ENCODE data around the gene ZBTB44.
"Not testable (repeated sequence)": the region's sequence is repeated elsewhere in the genome, so short reads cannot be mapped to it uniquely, and the experiment has no call there.

The ZBTB44 gene

DNA sequence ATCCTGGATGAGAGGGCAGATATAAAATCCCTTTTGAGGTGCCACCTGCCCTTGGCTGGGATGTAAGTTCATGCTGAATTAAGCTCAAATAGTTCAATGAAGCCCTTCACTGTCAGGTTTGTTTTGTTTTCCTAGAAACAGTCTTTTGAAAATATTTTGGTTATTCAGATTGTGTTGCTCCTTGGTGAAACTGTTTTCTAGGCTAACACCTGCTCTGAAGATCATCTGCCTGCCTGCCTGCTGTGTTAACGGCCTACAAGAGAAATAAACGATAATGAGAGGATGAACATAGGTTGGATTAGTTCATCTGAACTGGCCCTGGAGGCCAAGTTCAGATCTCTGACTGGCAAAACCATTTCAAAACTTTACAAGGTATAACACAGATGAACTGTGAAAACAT is 67.4 kb downstream of the ZBTB44 start:
- DNase-seq (ENCODE audit: low read depth in 2 of 2), result no peak

DNA sequence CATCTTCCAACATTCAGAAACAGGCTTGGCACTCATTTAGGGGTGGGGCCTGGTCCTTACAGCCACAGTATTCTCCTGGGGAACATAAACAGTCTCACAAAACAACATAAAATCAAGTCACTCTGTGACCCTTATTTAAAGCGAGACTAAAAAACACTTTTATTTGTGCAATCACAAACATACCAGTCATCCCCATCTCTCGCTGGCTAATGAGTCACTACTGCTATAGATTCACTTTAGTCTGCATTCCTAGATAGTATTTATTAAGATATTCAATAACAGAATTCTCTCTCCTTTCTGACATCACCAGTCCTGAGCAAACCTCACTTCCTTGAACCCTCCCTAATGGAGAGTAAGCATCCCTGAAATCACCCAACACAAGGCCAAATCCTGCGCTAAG is 68.0 kb downstream of the ZBTB44 start:
- DNase-seq (ENCODE audit: low read depth in 2 of 2), result no peak

DNA sequence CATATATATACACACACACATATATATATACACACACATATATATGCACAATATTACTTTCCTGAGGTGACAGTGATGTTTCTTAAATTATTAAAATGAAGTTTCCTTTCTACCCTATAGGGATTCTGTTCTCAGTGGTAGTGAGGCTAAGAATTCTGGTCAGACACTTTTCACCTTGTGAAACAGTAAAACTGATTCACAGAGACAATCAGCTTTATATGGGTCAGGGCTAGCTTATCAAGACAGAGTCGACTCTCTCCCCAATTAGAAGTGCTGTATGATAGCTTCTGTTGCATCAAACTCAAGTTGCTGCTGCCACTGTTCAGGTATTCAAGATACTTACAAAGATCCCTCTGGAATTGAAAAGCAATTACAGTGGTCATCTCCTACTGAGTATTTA is 68.4 kb downstream of the ZBTB44 start:
- DNase-seq (ENCODE audit: low read depth in 2 of 2), result no peak

DNA sequence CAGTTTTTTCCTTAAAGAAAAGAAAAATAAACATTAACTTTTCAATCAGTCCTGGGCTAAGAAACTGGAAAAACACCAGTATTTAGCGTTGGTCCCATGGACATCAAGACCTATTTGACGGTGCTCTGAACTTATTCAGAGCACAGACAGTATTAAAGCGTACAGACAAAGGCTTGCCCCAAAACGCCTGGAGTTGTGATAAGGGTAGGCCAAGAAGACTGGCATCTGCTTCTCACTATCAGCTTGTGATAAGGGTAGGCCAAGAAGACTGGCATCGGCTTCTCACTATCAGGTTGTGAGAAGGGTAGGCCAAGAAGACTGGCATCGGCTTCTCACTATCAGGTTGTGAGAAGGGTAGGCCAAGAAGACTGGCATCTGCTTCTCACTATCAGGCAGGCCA is 69.3 kb downstream of the ZBTB44 start:
- DNase-seq (ENCODE audit: low read depth in 2 of 2), result not testable (repeated sequence)

DNA sequence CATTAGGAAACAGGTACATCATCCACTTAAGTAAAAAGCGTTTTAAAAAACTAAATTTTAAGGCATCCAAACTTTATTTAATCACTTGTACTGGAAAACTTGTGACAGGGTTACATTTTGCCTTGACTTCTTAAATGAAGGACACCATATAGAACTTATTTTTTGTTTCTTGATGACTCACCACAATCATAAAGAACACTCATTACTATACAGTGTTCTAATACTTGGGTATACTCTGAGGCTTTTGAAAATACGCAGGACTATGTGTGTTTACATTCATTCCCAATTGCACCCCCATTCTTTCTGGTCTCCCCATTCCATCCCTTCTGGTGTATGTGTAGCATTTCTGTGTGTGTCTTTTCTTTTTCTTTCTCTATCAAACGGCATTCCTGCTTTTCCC is 69.9 kb downstream of the ZBTB44 start:
- no peak for DNase-seq (ENCODE audit: low read depth in 2 of 2)

DNA sequence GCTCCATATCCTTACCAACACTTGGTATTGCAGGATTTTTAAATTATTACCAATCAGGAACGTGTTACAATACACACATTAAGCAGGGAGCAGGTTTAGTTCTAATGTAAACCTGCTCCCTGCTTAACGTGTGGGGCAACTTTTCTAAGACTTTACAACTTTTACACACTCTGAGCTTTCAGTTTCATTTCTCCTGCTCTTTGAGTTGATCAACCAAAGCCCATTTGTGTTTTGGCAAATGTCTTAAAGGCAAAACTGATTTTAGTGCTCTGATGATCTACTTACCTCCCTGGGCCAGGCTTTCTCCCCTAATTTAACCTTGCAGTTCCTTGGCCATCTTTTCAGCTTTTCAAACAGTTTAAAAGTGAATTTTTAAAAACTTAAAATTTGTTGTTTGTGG is 70.9 kb downstream of the ZBTB44 start:
- DNase-seq (ENCODE audit: low read depth in 2 of 2), result no peak

DNA sequence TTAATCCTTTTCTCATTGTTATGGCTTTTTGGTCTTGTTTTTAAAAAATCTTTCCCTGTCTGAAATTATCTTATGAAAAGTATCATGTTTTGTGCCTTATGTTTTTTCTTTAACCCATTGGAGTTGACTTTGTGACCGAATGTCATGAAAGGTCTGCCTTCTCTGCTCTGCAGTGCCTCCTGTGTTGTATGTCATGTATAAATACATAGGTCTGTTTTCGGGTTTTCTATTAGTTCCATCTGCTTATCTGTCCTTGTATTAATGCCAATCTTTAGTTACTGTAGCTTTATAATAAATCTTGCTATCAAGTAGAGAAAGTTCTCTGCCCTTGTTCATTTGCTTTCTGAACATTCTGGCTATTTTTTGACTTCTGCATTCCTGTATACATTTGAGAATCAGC is 73.0 kb downstream of the ZBTB44 start:
- no peak for DNase-seq (ENCODE audit: low read depth in 2 of 2)

DNA sequence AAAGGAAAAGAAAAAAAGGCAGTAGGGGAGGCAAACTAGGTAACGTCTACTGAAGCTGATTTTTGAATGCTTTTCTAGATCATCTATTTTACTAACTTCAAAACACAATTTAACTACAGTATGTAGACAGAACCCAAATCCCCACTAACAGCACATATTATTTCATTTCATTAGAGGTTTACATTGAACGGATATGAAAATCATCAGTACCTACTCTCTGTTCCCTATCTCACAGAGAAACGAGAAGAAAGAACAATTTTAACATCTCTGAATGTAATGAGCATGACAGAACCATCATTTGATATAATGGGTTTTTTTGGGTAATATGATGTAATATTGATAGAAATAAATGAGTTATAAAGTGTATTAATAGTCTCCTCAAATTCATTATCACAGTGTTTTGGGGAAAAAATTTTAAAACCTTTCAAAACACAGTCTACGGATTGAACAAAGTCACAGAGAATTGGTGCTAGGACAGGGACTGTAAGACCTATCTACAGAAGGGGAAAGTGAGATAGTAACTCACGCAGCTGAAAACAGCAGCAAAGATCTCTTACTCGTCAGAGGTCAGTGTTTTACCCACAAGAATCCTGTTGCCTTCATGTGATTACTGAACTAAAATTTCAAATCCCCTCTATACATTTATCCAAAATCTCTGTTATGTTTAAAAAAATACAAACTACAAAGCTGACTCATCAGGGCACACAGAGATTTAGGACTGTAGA is 77.3 kb downstream of the ZBTB44 start:
- DNase-seq (ENCODE audit: low read depth in 2 of 2), result no peak

DNA sequence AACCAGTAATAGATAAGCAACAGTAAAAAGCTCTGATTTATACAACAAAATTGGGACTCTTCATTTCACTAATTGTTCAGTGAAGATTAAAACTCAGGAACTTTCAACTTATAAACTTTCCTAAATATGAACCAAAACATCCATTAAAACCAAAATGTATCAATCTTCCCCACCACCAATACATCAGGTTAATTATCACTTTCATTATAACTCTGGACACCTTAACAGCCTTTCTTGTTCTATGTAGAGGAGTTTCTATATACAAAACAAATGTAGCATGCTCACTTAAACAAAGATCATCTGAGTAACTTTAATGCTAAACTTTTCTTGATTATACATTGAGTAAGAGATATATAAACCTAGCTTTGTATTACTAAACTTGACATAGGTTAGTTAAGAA is 80.4 kb downstream of the ZBTB44 start:
- no peak for DNase-seq (ENCODE audit: low read depth in 2 of 2)

DNA sequence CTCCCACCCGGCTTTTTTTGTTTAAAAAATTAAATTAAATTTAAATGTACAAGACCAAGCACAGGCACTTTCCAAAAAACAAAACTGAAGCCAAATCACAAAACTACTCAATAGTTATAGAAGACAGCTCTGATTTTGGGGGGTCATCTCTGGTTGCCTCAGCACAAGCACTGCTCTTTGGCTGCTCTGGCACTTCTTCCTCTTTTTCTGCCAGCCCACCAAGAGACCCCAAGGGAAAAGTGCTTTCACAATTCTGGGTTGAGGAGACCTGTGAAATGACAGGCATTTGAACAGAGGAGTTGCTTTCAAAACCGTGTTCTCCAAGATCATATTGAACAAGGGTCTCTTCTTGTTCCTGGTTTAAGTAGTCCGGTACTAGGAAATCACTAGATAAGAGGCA is 80.8 kb downstream of the ZBTB44 start:
- not testable (repeated sequence) for DNase-seq (ENCODE audit: low read depth in 2 of 2)

DNA sequence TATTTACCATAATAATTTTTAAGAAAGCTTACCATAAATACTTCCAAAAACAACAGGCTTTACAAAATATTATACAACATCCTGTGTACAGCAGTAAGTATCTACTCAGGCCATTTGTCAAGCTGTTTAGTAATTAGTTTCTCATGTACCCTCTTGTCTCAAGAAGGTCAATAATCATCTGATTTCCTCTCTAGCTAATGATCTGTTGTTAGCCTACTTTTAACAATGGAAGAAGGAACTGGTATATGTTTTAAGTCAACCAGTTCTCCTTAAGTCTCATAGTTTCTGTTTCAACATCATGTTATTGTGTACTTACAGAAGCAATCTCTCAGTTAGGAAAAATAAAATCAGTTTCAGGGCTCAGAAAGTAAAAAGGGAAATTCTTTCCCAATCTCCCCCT is 81.2 kb downstream of the ZBTB44 start:
- DNase-seq (ENCODE audit: low read depth in 2 of 2), result not testable (repeated sequence)

DNA sequence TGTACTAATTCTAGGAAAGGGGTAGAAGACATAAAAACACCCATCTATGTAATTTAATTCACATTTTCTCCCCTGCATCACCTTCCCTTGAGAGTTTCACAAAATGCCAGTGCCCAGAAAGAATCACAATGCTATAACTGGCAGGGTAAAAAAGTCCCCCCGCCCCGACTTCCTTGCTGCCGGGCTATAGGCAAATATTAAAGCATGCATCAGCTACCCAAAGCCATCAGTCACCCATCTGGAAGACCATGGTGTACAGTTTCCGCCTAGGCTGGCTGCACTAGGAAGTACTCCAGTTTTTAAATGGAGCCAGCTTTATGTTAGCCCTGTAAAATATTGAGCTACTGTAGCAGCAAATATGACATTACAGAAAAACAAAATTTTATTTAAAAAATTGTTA is 87.3 kb downstream of the ZBTB44 start:
- DNase-seq (ENCODE audit: low read depth in 2 of 2), result no peak

DNA sequence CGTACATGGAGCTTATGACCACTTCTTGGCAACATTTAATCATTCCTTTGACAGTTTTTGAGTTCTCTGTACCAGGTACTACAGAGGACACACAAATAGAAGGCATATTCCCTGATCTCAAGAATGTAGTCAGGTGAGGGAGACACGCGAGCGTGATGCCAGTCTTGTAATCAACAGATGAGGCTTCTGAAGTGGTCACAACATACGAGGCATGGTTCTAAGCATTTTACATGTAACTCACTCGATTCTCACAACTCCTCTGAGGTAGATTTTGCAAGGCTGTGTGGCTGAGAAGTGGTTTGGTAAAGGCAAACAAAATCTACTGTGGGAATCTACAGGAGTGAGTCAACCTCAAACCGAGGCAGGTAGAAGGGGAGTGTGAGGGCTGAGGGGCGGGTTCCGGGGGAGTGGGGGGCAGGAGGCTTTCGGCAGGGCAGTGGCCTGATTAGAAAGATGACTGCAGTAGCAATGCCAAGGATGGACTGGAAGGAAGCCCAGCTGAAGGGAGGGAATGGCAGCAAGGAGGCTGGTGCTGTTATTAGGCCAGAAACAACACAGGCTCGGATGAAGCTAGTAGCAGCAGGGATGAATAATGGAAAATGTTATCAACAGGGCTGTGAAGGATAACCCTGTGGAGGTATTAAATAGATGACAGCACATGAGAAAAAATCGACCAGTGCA is 91.3 kb downstream of the ZBTB44 start:
- DNase-seq (ENCODE audit: low read depth in 2 of 2), result no peak

DNA sequence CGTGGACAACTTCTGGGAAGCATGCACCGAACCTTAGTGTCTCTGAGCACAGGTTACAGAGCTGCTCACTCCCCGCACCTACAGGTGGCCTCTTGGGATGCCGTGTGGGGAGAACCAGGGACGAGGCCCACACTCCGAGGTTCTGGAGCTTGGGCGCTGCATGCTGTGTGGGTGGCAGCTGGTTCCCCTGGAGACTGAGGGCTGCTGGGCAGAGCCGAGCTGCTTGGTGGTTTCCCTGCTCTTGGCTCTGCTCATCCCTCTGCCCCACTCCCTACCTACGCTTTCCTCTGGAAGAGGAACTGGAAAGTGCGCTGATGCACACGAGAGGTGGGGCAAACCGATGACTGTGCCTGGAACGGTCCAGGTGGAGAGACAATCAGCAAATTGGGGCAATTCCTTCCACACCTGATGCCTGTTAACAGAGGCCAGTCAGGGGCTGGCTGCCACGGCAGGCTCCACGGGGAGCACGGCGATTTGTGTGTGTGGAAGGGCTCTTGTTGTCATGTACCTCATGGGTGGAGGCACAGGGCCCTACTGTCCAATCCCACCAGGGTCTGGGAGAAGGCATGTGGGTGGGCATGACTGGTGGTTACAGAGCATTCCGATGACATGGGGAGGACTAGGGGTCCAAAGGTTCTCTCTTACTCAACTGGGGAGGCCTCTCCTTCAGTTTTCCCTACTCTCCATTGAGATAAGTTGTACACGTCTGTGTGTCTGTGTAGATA is 94.2 kb downstream of the ZBTB44 start:
- DNase-seq (ENCODE audit: low read depth in 2 of 2), result no peak

DNA sequence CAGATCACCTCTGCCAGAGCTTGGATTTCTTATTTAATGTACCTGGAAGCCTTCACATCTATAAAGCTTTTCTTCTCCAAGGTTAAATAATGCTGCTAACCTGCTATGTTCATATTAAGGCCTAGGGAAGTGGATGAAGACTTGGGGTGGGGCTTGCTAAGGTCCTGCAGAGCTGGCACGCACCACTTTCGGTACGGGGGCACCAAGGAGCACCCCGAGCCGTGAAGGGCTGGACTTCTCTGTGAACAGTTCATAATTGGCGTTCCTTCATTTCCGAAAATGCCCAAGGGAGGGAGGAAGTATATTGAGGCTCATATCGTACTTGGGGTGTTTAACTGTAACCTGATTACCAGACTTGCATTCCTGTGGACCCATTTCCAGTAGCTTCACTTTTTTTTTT is 95.6 kb downstream of the ZBTB44 start:
- no peak for DNase-seq (ENCODE audit: low read depth in 2 of 2)

DNA sequence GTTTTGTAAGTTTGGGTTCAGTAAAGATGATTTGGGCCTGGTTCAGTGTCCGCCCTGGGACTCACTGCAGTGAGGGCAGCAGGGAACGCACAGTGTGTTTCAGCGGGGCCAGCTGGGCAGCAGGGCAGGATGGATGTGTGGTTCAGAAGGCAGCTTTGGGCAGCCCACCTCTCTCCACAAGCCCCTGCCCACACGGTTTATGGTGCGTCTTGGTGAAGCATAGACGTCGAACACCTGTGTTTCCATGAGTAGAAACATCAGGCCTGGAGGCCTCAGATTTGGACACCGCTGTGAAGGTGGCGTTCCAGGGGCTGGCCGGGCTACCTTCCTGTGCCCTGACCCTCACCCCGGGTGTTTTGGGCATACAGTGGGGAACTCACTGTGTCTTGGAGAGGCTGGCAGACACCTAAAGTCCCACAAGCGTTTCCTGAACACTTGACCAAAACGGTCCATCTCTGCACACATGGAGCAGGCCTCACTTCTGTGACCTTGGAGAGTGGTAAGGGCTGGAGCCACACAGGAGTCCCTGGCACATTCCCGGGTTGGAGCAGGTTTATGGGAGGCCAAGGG is 96.1 kb downstream of the ZBTB44 start:
- DNase-seq (ENCODE audit: low read depth in 2 of 2), result no peak

DNA sequence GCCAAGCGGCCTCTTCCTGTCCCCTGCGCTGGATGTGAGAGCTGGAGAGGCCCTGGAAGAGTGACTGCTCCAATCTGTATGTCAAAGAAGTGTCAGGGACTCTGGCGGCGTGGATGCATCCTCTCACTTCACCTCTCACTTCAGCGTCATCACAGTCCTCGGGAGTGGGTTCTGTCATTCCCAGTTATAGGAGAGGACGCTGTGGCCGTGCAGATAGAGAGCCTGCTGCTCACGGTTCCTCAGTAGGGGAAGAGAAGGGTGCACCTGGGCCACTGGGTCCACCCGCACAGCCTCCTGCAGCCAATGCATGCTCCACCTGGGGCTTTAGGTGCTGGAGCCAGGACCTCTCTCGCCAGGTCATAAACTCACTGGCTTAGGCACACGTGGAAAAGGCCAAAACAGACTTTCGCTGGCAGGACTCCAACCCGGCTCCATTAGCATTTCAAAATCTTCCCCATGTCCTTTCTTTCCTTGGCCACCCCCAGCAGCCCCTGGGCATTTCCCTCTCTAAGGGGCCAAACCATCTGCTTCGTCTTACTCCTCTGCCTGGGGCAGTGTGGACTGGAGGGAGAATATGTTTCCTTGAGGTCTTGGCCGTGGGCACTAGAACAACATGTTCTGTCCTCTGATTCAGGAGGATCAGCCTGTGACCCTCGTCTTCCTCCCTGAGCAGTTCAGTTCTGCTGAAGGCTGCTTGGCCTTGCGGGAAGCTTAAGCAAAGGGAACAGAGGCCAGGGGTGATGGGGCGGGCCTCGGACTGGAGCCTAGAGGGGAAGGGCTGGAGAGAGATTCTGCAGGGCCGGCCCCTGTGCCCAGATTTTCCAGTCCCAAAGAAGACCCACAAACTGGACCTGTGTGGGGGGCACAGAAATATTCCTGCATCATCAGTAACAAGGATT is 97.3 kb downstream of the ZBTB44 start:
- DNase-seq (ENCODE audit: low read depth in 2 of 2), result no peak

DNA sequence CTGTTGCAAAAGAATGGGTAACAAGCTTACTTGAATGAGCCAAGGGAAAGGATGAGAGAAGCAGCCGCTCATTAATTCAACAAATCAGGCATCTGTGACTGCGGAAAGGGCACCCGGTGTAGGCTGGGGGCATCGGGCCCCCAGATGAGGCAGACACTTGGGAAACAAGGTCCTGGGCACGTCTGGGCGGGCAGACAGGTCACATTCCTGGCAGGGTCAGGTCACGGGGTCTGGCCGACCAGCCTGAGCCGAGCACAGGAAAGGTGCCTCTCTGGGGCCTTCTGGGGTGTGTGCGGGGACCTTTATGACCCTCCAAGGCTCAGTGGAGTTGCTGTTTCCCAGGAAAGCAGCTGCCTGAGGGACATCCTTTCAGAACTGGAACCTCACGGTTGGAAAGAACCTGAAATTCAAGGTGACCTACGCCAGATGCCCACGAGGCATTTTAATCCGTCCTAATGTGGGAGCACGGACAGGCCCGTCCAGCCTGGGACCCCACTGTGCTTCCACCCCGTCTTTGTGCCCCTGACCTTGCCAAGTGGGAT is 98.1 kb downstream of the ZBTB44 start:
- DNase-seq (ENCODE audit: low read depth in 2 of 2), result no peak

DNA sequence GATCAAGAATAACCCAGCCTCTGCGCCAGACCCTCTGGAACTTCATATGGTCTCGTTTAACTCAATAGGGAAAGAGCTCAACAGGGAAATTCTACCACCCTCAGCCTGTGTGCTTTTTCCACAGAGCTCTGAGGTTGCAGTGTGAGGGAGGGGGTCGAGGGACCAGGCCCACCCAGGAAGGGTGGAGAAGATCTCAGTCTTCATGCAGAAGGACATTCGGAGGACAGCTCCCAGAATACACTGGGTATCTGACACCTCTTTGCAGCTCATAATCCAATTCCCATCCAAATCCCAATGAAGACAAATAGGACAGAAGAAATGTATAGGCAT is 98.5 kb downstream of the ZBTB44 start:
- DNase-seq (ENCODE audit: low read depth in 2 of 2), result no peak

DNA sequence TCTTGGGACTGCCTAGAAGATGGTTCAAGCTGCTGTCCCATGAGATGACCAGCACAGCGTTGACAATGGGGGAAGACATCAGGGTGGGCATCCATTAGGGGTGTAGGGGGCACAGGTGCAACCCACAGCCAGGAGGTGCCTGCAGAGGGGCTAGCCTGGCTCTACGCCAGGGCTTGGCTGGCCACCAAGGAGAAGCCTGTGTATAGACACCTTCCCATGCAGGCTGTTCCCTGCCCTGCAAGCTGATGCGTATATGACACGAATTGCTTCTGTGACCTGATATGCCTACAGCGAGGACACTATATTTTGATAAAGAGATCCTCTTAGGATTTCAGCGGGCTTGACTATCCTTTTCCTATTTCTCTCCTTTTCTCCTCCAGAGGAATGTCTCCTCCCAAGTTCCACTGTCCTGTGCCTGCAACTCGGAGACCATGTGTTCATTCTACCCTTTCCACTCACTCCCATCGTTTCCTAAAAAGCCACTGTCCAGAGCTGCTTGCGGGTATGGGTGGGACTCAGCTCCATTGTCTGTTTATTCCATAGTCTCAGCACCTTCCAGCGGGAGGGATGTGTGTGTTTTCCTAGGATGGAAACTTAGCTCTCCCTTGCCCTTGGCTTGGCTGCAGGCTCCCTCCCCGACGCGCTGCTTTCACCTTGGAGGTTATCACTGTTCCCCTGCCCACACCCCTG is 99.0 kb downstream of the ZBTB44 start:
- DNase-seq (ENCODE audit: low read depth in 2 of 2), result no peak

Data from stimulated activated CD4-positive, alpha-beta T cell treated with anti-CD3 and anti-CD28 coated beads, Interleukin-15, amount 100 ng/mL, for 48 hours (primary cell).